ENCODE results near the gene SMG7. TPM values are rescaled to one million over a fixed set of nuclear protein-coding genes. Genes with fewer than 3 reads are reported as not detected.

Gene SMG7
- total RNA-seq, 1 experiment from 2014 or later: 54.1 TPM

DNA sequence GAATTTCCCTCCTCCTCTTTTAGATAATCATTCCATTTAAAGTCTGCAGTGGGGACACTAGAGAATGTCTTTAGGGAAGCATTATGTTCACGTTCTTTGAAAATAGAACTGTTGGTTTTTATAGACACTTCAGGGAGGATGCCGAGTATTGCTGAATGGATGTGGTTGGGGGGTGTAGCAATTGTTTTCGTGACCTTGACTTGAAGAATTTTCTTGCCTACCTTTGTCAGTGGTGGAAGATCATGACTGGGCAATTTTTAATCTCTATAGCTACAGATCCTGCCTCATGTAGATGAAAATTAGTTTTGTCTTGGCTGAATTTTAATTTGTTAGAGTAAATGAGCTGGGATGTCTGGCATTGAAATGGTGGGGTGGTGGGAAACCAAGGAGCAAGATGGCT lies 3.8 kb downstream of the SMG7 start:
- DNase-seq (ENCODE audit: low read depth, low spot score) (no peak), ATAC-seq (no peak)
- Histone ChIP-seq H3K79me2 (ENCODE audit: insufficient read depth, low read length) (peaks cover 88% of the 10 kb centered on the region), H2AFZ (ENCODE audit: low read depth, low read length, poor library complexity, severe bottlenecking) (no peak overlapping the region), H3K27me3 (ENCODE audit: insufficient read depth, low read length) (no peaks in the 10 kb centered on the region), H3K9ac (ENCODE audit: low read length) (no peak overlapping the region), H3K4me3 (replicated peaks in 1 of 2; ENCODE audit: low read depth in 1 of 2, low read length in 2 of 2) (no peak overlapping the region), H3K27ac (ENCODE audit: low read depth, low read length) (no peak overlapping the region), H4K20me1 (ENCODE audit: insufficient read depth) (peaks cover 18% of the 10 kb centered on the region), H3K36me3 (ENCODE audit: control insufficient read depth in 1 of 2, insufficient read depth in 2 of 2, low read length in 2 of 2) (no peaks in the 10 kb centered on the region; a peak in 1 of 4 replicates), H3K4me2 (ENCODE audit: low read length) (no peak overlapping the region), H3K9me3 (ENCODE audit: control insufficient read depth in 1 of 2, insufficient read depth in 1 of 2, low read depth in 1 of 2, low read length in 2 of 2) (no peaks in the 10 kb centered on the region), H3K9me2 (ENCODE audit: insufficient read depth) (no peaks in the 10 kb centered on the region), H3K4me1 (ENCODE audit: control insufficient read depth in 1 of 2, insufficient read depth in 2 of 2, low read length in 2 of 2) (peaks cover 5 to 14% of the 10 kb centered on the region in 2 experiments; a peak in 3 of 4 replicates)
- CTCF ChIA-PET: no interaction called here
- POLR2A ChIA-PET: no interaction called here
- intact Hi-C loops (cut with micrococcal nuclease): no loop called here
- RAD21 ChIA-PET (ENCODE audit: low non-redundant PET in 1 of 2, low total read pairs in 2 of 2, uncharacterized antibody in 2 of 2, unreplicated experiment in 2 of 2): no interaction called here
- BruUV-seq (replicated peaks): no TSS peak
- TF ChIP-seq YY1 (IDR thresholded peaks at IDR 0.05; ENCODE audit: extremely low read depth, insufficient replicate concordance, low read depth, low read length) (no peak), CBX3 (IDR thresholded peaks at IDR 0.05; ENCODE audit: low read depth) (no peak), RAD21 (IDR thresholded peaks at IDR 0.05; ENCODE audit: low read depth) (no peak), ZFX (IDR thresholded peaks at IDR 0.05) (no peak), SP1 (IDR thresholded peaks at IDR 0.05; ENCODE audit: low read depth) (no peak), SIN3A (IDR thresholded peaks at IDR 0.05; ENCODE audit: low read depth) (no peak), TCF7L2 (IDR thresholded peaks at IDR 0.05; ENCODE audit: borderline replicate concordance, extremely low read depth, insufficient read depth, insufficient read length) (no peak), EZH2 (IDR thresholded peaks at IDR 0.05) (no peak), EGR1 (IDR thresholded peaks at IDR 0.05; ENCODE audit: low read depth) (no peak), CTCF (IDR thresholded peaks at IDR 0.05 in 2 of 3, conservative IDR thresholded peaks at IDR 0.05 in 1 of 3; ENCODE audit: borderline replicate concordance in 1 of 3, insufficient read depth in 1 of 3, low read depth in 2 of 3, low read length in 2 of 3) (no peak), MAX (IDR thresholded peaks at IDR 0.05) (no peak), JUND (IDR thresholded peaks at IDR 0.05) (no peak), ELF1 (IDR thresholded peaks at IDR 0.05; ENCODE audit: borderline replicate concordance, low read depth) (no peak), POLR2A (IDR thresholded peaks at IDR 0.05; ENCODE audit: borderline replicate concordance, extremely low read depth, insufficient read depth, insufficient read length) (no peak), FOSL1 (IDR thresholded peaks at IDR 0.05; ENCODE audit: low read depth) (no peak), EZH2phosphoT487 (IDR thresholded peaks at IDR 0.05; ENCODE audit: borderline replicate concordance) (no peak)
- TF ChIP-seq, protein P1, sequence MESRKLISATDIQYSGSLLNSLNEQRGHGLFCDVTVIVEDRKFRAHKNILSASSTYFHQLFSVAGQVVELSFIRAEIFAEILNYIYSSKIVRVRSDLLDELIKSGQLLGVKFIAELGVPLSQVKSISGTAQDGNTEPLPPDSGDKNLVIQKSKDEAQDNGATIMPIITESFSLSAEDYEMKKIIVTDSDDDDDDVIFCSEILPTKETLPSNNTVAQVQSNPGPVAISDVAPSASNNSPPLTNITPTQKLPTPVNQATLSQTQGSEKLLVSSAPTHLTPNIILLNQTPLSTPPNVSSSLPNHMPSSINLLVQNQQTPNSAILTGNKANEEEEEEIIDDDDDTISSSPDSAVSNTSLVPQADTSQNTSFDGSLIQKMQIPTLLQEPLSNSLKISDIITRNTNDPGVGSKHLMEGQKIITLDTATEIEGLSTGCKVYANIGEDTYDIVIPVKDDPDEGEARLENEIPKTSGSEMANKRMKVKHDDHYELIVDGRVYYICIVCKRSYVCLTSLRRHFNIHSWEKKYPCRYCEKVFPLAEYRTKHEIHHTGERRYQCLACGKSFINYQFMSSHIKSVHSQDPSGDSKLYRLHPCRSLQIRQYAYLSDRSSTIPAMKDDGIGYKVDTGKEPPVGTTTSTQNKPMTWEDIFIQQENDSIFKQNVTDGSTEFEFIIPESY (IDR thresholded peaks at IDR 0.05; ENCODE audit: extremely low read depth, insufficient replicate concordance, low read length): no peak
- TF ChIP-seq, protein P2, sequence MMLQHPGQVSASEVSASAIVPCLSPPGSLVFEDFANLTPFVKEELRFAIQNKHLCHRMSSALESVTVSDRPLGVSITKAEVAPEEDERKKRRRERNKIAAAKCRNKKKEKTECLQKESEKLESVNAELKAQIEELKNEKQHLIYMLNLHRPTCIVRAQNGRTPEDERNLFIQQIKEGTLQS (IDR thresholded peaks at IDR 0.05): no peak
